Loucy (cell line): ENCODE measurements around the gene RBM39.

Source experiments
- H2AFZ ChIP-seq: fragments of 200-600 bp; sonication (generic); 2 replicates; pipeline ENCODE4 v1.6.0; 2016; ENCODE audit warnings: antibody characterized with exemption, mild to moderate bottlenecking, low read length, moderate library complexity
- H3F3A ChIP-seq: fragments of 200-600 bp; 2 replicates; pipeline ENCODE4 v1.6.0; 2016; ENCODE audit warnings: antibody characterized with exemption, low read depth, mild to moderate bottlenecking
- H3K27me3 ChIP-seq: fragments of 200-600 bp; sonication (generic); 2 replicates; pipeline ENCODE4 v1.6.1; 2014; ENCODE audit warnings: low read length, mild to moderate bottlenecking; ENCODE audit not compliant: insufficient read depth, poor library complexity, severe bottlenecking
- H3K36me3 ChIP-seq: fragments of 200-600 bp; sonication (generic); 2 replicates; pipeline ENCODE4 v1.6.1; 2016; ENCODE audit warnings: low read length; ENCODE audit not compliant: insufficient read depth
- H3K4me1 ChIP-seq: fragments of 200-600 bp; sonication (generic); 2 replicates; pipeline ENCODE4 v1.5.1; 2014; ENCODE audit warnings: low read length, mild to moderate bottlenecking; ENCODE audit not compliant: insufficient read depth, poor library complexity, severe bottlenecking
- H3K4me2 ChIP-seq: fragments of 200-600 bp; sonication (generic); 2 replicates; pipeline ENCODE4 v1.6.0; 2014; ENCODE audit warnings: antibody characterized with exemption, low read length, low read depth, mild to moderate bottlenecking; ENCODE audit not compliant: poor library complexity, severe bottlenecking
- H3K4me3 ChIP-seq: fragments of 200-600 bp; sonication (generic); 2 replicates; pipeline ENCODE4 v1.5.1; 2014; ENCODE audit warnings: low read length, mild to moderate bottlenecking, mixed read lengths; ENCODE audit not compliant: poor library complexity, severe bottlenecking
- H3K79me2 ChIP-seq: fragments of 200-600 bp; sonication (generic); 2 replicates; pipeline ENCODE4 v1.6.1; 2014; ENCODE audit warnings: low read length; ENCODE audit not compliant: insufficient read depth
- H3K9ac ChIP-seq: fragments of 200-600 bp; sonication (generic); 2 replicates; pipeline ENCODE4 v1.6.0; 2014; ENCODE audit warnings: mild to moderate bottlenecking, low read depth, low read length, moderate library complexity; ENCODE audit not compliant: poor library complexity, severe bottlenecking
- H3K9me2 ChIP-seq: fragments of 200-600 bp; sonication (generic); replicated peaks from 2 replicates; pipeline ENCODE4 v1.6.1; 2016; ENCODE audit warnings: low read depth, low read length, mixed read lengths
- H3K9me3 ChIP-seq: fragments of 200-600 bp; sonication (generic); 2 replicates; pipeline ENCODE4 v1.6.1; 2014; ENCODE audit warnings: mild to moderate bottlenecking, antibody characterized with exemption, low read length, low read depth; ENCODE audit not compliant: insufficient read depth
- H4K20me1 ChIP-seq: fragments of 200-600 bp; sonication (generic); 2 replicates; pipeline ENCODE4 v1.6.0; 2014; ENCODE audit warnings: antibody characterized with exemption, low read length, mild to moderate bottlenecking; ENCODE audit not compliant: insufficient read depth, poor library complexity, severe bottlenecking
- EZH2phosphoT487 ChIP-seq: fragments of 200-600 bp; IDR thresholded peaks from 2 replicates; pipeline ENCODE4 v1.6.1; 2018; ENCODE audit warnings: antibody characterized with exemption, mild to moderate bottlenecking, moderate library complexity, borderline replicate concordance
- TF ChIP-seq, protein P1 (sequence below): fragments of 200-600 bp; sonication (generic); conservative IDR thresholded peaks from 2 replicates; pipeline ENCODE4 v1.5.1; 2014; ENCODE audit warnings: mild to moderate bottlenecking, antibody characterized with exemption, low read length

Gene RBM39

DNA sequence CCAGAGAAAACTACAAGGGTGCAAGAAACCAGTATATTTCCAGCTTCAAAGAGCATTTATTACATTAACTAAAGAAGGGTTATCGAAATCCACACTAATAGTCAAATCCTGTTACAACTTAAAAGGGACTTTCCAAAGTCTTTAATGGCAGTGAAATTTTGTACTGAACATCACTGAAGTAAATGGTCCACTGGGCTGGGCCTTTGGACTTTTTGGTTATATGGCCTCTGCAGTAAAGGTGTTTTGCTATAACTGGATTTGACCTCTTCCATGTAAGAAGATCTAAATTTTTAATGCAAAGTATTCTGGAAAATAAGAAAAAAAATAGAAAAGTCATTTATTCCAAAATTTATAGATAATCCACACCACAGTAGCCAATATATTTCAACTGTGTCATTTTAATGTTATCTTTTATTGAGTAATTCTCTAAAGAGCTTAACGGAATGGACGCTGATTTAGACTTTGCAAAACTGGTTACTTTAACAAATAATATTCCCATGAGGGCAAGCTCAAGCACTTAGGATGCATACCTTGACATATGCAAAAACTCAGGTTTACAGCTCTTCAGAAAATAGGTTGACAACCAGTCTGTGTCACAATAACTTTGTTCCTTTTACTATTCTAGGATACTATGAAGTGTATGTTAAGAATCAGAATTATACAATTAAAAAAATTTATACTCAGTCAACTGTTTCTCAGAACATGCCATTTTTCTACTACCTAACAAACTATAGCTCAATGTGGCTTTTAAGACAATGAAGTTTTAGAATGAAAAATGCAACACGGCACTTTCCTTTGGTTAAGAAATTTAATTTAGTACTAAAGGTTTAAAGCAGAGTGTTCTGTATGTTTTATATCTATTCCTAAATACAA, 7.0 kb downstream of the RBM39 start:
- no peaks in the 10 kb centered on the region for H3K27me3 ChIP-seq
- no peak for TF ChIP-seq EZH2phosphoT487
- TF ChIP-seq, protein P1, sequence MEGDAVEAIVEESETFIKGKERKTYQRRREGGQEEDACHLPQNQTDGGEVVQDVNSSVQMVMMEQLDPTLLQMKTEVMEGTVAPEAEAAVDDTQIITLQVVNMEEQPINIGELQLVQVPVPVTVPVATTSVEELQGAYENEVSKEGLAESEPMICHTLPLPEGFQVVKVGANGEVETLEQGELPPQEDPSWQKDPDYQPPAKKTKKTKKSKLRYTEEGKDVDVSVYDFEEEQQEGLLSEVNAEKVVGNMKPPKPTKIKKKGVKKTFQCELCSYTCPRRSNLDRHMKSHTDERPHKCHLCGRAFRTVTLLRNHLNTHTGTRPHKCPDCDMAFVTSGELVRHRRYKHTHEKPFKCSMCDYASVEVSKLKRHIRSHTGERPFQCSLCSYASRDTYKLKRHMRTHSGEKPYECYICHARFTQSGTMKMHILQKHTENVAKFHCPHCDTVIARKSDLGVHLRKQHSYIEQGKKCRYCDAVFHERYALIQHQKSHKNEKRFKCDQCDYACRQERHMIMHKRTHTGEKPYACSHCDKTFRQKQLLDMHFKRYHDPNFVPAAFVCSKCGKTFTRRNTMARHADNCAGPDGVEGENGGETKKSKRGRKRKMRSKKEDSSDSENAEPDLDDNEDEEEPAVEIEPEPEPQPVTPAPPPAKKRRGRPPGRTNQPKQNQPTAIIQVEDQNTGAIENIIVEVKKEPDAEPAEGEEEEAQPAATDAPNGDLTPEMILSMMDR, result no peak
- peak overlapping the region; percentile 96 for H3K4me3 ChIP-seq
- no peaks in the 10 kb centered on the region for H3K9me3 ChIP-seq
- peaks cover 77% of the 10 kb centered on the region for H3K4me1 ChIP-seq
- H4K20me1 ChIP-seq, result peaks cover 91% of the 10 kb centered on the region
- peaks cover 100% of the 10 kb centered on the region for H3K36me3 ChIP-seq
- peak overlapping the region; percentile 76 for H3K4me2 ChIP-seq
- H3K9ac ChIP-seq, result peak overlapping the region; percentile 41
- H2AFZ ChIP-seq, result no peak overlapping the region
- H3K9me2 ChIP-seq, result no peaks in the 10 kb centered on the region
- peaks cover 100% of the 10 kb centered on the region for H3K79me2 ChIP-seq
- H3F3A ChIP-seq, result no peaks in the 10 kb centered on the region

DNA sequence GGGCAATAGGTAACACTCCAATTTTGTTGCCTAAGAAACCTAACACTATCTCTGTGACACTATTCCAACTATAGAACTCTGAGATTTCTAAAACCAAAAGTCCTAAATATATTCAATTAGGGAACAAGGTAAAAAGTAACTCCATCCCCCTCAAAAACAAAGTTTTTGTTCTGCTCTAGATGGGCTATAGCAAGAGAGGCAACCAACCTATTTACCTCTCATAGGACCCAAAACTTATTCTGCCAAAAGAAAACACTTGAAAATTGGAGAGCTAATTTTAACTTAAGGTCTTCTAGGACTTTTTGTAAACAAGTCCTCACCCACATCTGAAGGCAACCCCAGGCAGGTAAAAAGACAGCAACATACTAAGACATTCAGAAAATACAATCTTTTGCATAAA, 7.7 kb downstream of the RBM39 start:
- Histone ChIP-seq H3K4me2 (peak overlapping the region; percentile 76), H3K9me3 (no peaks in the 10 kb centered on the region), H3K79me2 (peaks cover 100% of the 10 kb centered on the region), H3K27me3 (no peaks in the 10 kb centered on the region), H4K20me1 (peaks cover 91% of the 10 kb centered on the region), H3K9ac (peak overlapping the region; percentile 41), H3K4me3 (peak overlapping the region; percentile 96), H3K36me3 (peaks cover 100% of the 10 kb centered on the region), H2AFZ (no peak overlapping the region), H3K9me2 (no peaks in the 10 kb centered on the region), H3K4me1 (peaks cover 71% of the 10 kb centered on the region), H3F3A (no peaks in the 10 kb centered on the region)
- TF ChIP-seq, protein P1, result no peak
- TF ChIP-seq EZH2phosphoT487, result no peak

DNA sequence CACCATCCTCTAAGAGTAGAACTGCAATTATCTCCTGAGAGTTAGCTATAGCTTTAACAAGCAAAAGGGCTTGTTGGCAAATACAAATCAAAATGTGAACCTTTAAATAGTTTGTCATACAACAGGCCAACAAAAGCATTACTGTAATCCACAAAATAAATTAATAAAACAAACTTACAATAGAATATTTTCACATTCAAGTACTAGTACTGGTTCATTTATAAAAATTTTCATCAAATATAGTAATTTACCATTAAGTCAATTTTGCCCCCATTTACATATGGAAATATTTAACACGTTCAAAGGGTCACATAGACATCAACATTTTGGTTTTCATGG, 9.4 kb downstream of the RBM39 start:
- Histone ChIP-seq H3K27me3 (no peaks in the 10 kb centered on the region), H2AFZ (no peak overlapping the region), H3K9me2 (no peaks in the 10 kb centered on the region), H3K9ac (no peak overlapping the region), H3K4me2 (peak overlapping the region; percentile 76), H4K20me1 (peaks cover 89% of the 10 kb centered on the region), H3K79me2 (peaks cover 97% of the 10 kb centered on the region), H3F3A (no peaks in the 10 kb centered on the region), H3K36me3 (peaks cover 100% of the 10 kb centered on the region), H3K9me3 (no peaks in the 10 kb centered on the region), H3K4me1 (peaks cover 56% of the 10 kb centered on the region), H3K4me3 (peak overlapping the region; percentile 96)
- TF ChIP-seq, protein P1, result no peak
